ENCODE data around the gene ODAD4.

DNA sequence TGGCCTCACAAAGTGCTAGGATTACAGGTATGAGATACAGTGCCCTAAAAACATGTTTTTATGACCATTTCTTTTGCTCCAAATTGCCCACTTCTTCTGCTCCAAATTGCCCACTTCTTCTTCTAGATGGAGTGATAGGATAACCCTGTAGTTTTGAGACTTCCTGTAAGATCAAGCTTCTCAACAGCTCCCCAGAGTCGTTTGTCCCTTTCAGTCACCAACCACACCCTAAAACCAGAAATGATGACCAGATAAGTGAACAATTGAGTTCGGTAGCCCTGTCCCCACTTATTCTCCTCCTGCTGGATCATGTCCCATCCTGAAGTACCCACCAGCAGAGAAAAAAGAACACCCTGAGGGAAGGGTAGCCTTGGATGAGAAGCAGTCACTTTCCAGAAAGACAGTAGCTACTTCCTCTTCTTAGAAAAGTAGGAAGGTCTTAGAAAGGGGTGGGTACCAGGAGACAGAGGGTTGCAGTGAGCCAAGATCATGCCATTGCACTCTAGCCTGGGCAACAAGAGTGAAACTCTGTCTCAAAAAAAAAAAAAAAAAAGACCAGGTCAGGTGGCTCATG, 2.5 kb downstream of the ODAD4 start:
- TF ChIP-seq, protein P1, sequence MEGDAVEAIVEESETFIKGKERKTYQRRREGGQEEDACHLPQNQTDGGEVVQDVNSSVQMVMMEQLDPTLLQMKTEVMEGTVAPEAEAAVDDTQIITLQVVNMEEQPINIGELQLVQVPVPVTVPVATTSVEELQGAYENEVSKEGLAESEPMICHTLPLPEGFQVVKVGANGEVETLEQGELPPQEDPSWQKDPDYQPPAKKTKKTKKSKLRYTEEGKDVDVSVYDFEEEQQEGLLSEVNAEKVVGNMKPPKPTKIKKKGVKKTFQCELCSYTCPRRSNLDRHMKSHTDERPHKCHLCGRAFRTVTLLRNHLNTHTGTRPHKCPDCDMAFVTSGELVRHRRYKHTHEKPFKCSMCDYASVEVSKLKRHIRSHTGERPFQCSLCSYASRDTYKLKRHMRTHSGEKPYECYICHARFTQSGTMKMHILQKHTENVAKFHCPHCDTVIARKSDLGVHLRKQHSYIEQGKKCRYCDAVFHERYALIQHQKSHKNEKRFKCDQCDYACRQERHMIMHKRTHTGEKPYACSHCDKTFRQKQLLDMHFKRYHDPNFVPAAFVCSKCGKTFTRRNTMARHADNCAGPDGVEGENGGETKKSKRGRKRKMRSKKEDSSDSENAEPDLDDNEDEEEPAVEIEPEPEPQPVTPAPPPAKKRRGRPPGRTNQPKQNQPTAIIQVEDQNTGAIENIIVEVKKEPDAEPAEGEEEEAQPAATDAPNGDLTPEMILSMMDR (IDR thresholded peaks at IDR 0.05) = no peak
- no peak for TF ChIP-seq POLR2A (IDR thresholded peaks at IDR 0.05)
